SK-N-SH (cell line): Measurements from ENCODE around the gene FARSB.

Experiments used
- CTCF ChIP-seq: fragments of 200-600 bp; sonication (generic); IDR thresholded peaks from 2 replicates; pipeline ENCODE4 v1.6.1; 2017; ENCODE audit warnings: antibody characterized with exemption, mild to moderate bottlenecking, moderate library complexity
- EZH2phosphoT487 ChIP-seq: fragments of 200-600 bp; sonication (generic); IDR thresholded peaks from 2 replicates; pipeline ENCODE4 v1.6.1; 2017; ENCODE audit warnings: low read depth, mixed run types, mild to moderate bottlenecking, antibody characterized with exemption, moderate library complexity, borderline replicate concordance
- FOXM1 ChIP-seq: IDR thresholded peaks from 2 replicates; pipeline ENCODE4 v1.4.0; 2012; ENCODE audit warnings: low read depth, mild to moderate bottlenecking
- REST ChIP-seq: IDR thresholded peaks from 2 replicates; pipeline ENCODE4 v1.6.1; 2012; ENCODE audit warnings: mild to moderate bottlenecking, low read depth, low read length, moderate library complexity
- SMC3 ChIP-seq: IDR thresholded peaks from 2 replicates; pipeline ENCODE4 v1.6.1; 2012; ENCODE audit warnings: low read depth, low read length, improper control_type of control experiment
- YY1 ChIP-seq: IDR thresholded peaks from 2 replicates; pipeline ENCODE4 v1.4.0; 2012; ENCODE audit warnings: low read depth, mild to moderate bottlenecking

GRCh38 chr2:222669353-222669752 lies 13.5 kb upstream of the FARSB start:
- TF ChIP-seq YY1 (no peak), REST (peak; percentile 80; the same call in 1 of the 2 replicates), EZH2phosphoT487 (no peak), SMC3 (no peak), FOXM1 (no peak), CTCF (no peak)
